GM19023 (cell line): ENCODE data around the gene EGFL7.

ENCODE experiments used
- ATAC-seq: cut with Tn5 transposase; IDR thresholded peaks from one replicate; pipeline ENCODE4 v1.9.1; 2021; ENCODE audit warnings: mild to moderate bottlenecking, moderate library complexity; ENCODE audit not compliant: unreplicated experiment

Gene EGFL7

DNA sequence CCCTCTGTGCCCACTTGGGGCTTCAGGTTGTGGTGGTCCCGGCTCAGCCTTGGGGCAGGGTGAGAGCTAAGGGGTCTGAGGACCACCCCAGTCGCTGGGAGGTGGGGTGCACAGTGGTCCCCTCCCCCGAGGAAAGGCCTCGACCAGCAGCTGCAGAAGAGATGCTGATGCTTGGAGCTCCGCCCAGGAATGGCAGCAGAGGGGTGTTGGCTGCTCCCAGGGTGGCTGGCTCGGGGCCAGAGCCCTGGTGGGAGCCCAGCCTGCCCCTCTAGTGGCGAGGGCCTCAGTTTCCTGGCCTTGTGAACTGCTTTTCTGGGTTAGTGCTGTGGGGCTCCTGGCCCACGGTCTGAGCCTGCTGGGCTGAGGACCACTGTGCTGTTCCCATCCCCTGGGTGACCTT is 50.8 kb downstream of the EGFL7 start:
- no peak for ATAC-seq

DNA sequence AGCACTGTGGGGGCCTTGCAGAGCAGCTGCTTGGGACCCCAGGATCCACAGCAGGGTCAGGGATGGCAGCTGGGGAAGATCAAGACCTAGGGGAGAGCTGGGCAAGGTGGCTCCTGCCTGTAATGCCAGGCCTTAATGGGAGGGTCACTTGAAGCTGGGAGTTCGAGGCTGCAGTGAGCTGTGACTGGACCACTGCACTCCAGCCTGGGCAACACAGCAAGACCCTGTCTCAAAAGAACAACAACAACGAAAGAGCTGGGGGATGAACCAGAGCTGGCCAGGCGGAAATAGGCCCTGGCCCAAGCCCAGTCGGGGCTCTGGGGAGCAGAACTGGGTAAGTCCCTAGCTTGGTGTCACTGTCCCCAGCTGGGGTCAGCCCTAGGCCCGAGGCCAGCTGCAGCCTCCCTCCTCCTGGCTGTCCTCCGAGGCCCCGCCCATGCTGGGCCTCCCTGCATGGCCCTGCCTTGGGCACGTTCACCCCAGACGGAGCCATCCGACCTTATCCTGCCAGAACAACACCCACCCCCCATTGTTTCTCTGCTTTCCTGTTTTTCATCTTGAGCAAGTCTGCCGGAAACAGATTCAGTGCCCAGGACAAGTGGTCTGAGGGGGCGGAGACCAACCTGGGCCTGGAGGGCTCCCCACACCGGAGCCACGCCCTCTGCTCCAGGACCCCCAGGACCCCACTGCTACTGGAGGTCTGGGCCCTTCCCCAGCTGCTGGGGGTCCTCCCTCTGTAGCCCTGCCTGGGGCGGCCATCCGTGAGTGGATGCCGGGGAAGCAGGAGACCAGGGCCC is 51.6 kb downstream of the EGFL7 start:
- ATAC-seq = no peak

DNA sequence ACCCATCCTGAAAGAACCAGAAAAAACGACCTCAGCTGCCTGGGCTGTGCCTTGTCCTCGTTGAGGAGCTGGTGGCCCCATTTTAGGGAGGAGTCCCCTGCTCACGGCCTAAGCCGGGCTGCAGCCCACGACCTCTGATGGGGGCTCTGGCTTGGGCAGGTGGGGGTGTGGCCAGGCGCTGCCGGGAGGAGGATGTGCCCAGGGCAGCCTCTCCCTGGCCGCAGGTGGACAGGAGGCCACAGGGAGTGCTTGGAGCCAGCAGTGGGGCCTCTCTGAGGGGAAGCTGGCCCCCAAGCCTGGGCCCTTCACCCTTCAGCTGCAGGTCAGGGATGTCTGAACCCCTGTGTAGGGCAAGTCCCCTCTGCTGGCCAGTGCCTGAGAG is 52.2 kb downstream of the EGFL7 start:
- ATAC-seq = no peak

DNA sequence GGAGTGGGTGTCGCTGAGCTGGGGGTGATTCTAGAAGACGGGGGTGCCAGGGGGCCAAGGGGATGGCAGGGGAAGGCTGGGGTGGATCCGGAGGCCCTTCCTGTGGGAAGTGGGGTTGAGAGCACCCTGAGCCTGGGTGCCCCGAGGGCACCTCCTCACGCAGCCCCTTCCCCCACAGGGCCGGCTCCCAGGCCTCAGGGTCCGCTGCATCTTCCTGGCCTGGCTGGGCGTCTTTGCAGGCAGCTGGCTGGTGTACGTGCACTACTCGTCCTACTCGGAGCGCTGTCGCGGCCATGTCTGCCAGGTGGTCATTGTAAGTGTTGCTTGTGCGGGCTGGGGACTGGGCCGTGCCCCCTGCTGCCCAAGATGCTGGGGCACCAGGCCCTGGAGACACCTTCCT is 54.7 kb downstream of the EGFL7 start:
- ATAC-seq = no peak

DNA sequence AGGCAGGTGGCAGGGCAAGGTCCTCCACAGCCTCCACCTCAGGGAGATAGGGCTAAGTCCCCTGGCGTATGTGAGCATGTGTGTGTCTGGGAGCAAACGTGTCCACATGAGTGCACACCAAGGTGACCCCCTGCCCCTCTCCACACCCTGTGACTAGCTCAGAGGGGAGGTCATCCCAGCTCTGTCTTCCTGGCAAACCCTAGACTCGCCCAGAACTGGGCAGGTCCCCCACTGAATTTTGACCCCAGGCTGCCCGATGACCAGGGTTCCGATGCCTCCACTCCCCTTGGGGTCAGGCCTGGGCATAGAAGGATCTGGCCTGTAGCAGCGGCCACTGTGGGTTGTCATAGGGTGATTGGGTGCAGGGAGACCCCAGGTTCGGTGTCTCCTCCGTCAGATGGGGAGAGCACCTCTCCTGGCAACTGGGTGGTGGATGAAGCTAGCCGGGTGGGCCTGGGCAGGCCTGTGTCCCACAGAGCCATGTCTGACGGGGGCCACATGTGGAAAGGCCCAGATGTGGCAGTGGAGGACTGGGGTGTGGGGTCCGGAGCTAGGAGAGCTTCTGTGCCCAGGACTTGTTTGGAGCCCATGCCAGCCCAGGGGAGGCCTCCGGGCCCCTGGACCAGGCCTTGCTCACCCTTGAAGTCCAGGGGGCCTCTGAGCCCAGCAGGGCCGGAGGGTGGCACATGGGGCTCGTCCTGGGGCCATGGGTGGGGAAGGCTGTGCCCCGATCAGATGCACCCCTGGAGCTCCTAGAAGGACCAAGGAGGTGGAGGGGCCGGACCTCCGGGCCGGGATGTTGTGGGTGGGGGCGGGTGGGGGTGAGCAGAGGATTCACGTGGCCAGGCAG is 55.9 kb downstream of the EGFL7 start:
- ATAC-seq = no peak

DNA sequence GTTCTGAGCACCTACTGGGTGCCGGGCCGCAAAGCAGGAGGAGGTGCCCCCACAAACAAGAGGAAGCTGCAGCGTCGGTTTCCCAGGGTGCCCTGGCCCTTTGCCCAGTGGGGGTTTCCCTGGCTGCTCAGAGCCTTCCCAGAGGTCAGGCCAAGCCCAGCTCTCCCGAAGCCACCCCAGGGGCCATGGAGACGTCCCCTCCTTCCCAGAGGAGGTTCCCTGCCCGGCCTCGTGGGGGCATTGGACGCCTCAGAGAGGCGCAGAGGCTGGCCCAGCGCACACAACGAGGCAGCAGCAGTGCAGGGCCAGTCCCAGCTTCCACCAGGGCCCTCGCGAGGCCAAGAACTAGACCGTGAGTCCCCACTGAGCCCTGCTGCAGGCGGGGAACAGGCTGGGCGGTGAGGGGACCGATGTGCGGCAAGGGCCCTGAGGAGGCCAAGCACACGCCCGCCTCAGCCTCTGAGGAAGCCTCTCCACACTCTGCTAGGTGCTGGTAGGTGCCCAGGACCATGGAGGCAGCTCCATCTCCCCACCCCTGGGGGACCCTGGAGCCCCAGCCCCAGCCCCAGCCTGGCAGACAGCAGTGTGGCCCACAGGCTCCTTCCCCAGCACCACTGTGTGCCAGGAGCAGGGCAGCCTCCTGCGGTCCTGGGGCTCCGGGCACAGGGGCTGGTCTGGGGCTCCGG is 56.6 kb downstream of the EGFL7 start:
- ATAC-seq = no peak

DNA sequence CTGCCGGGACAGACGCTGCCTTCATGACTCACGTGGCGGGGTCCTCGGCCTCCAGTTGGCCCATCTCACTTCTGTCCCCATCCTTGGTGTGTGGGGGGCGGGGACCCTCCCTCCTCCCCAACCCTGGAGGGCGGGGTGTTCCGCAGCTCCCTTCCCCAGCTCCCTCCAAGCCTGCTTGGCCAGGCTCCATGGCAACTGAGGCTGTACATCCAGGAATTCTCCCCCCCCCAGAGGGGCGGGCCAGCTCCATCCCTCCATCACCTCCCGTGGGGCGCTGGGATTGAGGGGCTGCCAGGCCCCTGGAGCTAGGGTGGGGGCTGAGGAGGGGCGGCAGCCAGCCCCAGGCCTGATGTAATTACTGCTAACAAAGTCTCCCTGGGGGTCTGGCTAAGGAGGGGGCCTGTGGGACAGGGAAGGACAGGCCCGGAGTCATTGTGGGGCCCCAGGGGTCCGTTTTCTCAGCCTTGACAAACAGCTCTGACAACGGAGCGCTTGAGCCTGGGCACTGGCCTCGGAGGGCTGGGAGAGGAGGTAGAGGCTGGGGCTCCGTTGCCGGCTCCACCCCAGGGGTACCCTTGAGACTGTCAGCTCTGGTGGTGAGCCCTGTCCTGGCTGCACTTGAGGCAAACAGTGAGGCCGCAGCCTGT is 57.7 kb downstream of the EGFL7 start:
- ATAC-seq = no peak

DNA sequence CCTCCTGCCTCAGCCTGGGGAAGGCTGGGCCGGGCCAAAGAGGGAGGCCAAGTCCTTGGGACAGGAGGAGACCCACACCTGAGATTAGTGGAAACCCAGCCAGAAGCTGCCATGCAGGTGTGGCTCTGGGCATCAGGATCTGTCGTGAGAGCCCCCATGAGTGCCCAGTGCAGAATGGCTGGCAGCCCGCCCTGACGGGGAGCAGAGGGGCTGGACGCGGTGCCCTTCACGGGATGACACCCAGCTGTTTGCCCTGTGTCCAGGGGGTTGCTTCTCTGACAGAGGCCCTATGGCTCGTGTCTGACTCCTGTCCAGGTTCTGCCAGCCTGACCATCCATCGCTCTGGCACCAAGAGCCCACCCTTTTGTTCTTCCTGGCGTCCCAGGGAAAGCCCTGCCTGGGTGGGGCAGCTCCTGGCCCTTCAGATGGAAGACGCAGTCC is 58.2 kb downstream of the EGFL7 start:
- no peak for ATAC-seq

DNA sequence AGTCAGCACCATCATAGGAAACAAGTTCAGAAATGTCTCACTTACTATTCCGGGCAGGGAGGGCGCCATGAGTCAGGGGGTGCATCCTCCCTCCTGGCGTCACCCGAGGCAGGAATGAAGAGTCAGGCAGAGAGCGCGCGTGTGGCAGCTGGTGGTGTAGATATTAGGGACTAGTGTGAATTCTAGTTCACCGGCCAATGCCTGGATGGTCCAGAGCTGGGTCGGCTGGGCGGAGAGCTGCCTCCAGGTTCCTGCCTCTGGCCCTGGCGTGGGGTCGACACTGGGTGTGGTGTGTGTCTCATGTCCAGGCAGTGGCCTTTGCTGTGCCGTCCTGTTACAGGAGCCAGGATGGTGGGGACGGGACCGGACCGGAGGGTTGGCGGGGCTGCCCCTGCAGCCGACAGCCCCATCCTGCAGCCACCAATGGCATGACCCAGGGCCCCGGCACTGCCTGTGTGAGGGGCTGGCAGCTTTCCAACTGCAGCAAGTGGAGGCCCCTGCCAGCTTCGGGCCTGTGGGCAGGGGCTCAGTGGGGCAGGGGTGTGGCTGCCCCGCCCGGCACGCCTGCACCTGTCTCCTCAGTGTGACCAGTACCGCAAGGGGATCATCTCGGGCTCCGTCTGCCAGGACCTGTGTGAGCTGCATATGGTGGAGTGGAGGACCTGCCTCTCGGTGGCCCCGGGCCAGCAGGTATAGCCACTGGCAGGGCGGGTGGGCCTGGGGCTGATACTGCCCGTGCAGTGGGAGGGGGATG is 58.8 kb downstream of the EGFL7 start:
- ATAC-seq = no peak
